Endodermal cell (in vitro differentiated cells): ENCODE results near the gene ZNF569. TPM values are rescaled to one million over a fixed set of nuclear protein-coding genes. Genes with fewer than 3 reads are reported as not detected.

ENCODE experiments used
- DNase-seq: peaks from one replicate; pipeline ENCODE4 v3.0.0-alpha.2; 2017
- H3K27ac ChIP-seq: 2 replicates; pipeline ENCODE4 v1.5.1; 2013; ENCODE audit warnings: mild to moderate bottlenecking, low read depth, low read length, moderate library complexity
- H3K27me3 ChIP-seq: 2 replicates; pipeline ENCODE4 v1.6.1; 2013; ENCODE audit warnings: mild to moderate bottlenecking, low read length, moderate library complexity; ENCODE audit not compliant: insufficient read depth, control insufficient read depth, poor library complexity, severe bottlenecking
- H3K36me3 ChIP-seq: 2 replicates; pipeline ENCODE4 v1.7.0; 2013; ENCODE audit warnings: mild to moderate bottlenecking, low read length, moderate library complexity; ENCODE audit not compliant: control insufficient read depth, insufficient read depth
- H3K4me1 ChIP-seq: one replicate; pipeline ENCODE4 v1.7.0; 2013; ENCODE audit warnings: low read length; ENCODE audit not compliant: control insufficient read depth, insufficient read depth
- H3K4me3 ChIP-seq: 2 replicates; pipeline ENCODE4 v1.5.1; 2013; ENCODE audit warnings: mild to moderate bottlenecking, low read length, moderate library complexity
- H3K9ac ChIP-seq: 2 replicates; pipeline ENCODE4 v1.6.1; 2013; ENCODE audit warnings: mild to moderate bottlenecking, low read length, moderate library complexity; ENCODE audit not compliant: poor library complexity, severe bottlenecking; ENCODE audit errors: extremely low read depth
- H3K9me3 ChIP-seq: 2 replicates; pipeline ENCODE4 v1.6.1; 2013; ENCODE audit warnings: mild to moderate bottlenecking, low read length, moderate library complexity; ENCODE audit not compliant: control insufficient read depth
- H3K27ac Mint-ChIP-seq: 2 replicates; pipeline ENCODE4 v1.8.0; 2020; ENCODE audit warnings: mixed read lengths
- H3K27me3 Mint-ChIP-seq: 2 replicates; pipeline ENCODE4 v1.8.0; 2021; ENCODE audit warnings: mild to moderate bottlenecking, mixed read lengths; ENCODE audit not compliant: insufficient read depth
- H3K36me3 Mint-ChIP-seq: 2 replicates; pipeline ENCODE4 v1.8.0; 2020; ENCODE audit warnings: low read depth, mixed read lengths
- H3K4me1 Mint-ChIP-seq: 2 replicates; pipeline ENCODE4 v1.8.0; 2020; ENCODE audit warnings: mixed read lengths
- H3K4me3 Mint-ChIP-seq: 2 replicates; pipeline ENCODE4 v1.8.0; 2020; ENCODE audit warnings: mild to moderate bottlenecking, moderate library complexity, mixed read lengths
- H3K9me3 Mint-ChIP-seq: 2 replicates; pipeline ENCODE4 v1.8.0; 2020; ENCODE audit warnings: mild to moderate bottlenecking, mixed read lengths
- CTCF ChIP-seq: fragments of 200-600 bp; sonication (generic); conservative IDR thresholded peaks from 2 replicates; pipeline ENCODE4 v1.5.0; 2021; ENCODE audit warnings: antibody characterized with exemption, mild to moderate bottlenecking
- WGBS, 2 experiments: methylation state at CpG; one replicate each; pipeline versions ENCODE4 v1.1.5 to v1.1.7; 2013; ENCODE audit warnings: missing lambda C conversion rate in 2 of 2, mixed read lengths in 1 of 2; ENCODE audit not compliant: insufficient coverage in 1 of 2, insufficient read length in 1 of 2; 5-methylcytosine and 5-hydroxymethylcytosine counted together
- total RNA-seq, 2 donors: library from RNA; stranded (reverse); fragmentation: NEBNext Ultra II Directional in 1 of 2; extraction: Animal tissue kit (Norgen Biotek cat#: 25700) in 1 of 2; gene quantifications; 2 replicates in 1 of 2; 3 replicates in 1 of 2; pipeline ENCODE4 v1.2.1, GENCODE V29; 2021

Gene ZNF569
- total RNA-seq, 2 donors from 2014 or later: 11.3 to 13.7 TPM

- Histone ChIP-seq H3K4me1 (no peaks in the 10 kb centered on the region), H3K9ac (no peak overlapping the region), H3K27ac (no peak overlapping the region), H3K27me3 (no peaks in the 10 kb centered on the region), H3K4me3 (no peak overlapping the region), H3K36me3 (peaks cover 36% of the 10 kb centered on the region), H3K9me3 (peaks cover 53% of the 10 kb centered on the region)
- no peak overlapping the region for H3K4me3 Mint-ChIP-seq
- no peaks in the 10 kb centered on the region for H3K27me3 Mint-ChIP-seq
- H3K36me3 Mint-ChIP-seq: peaks cover 23% of the 10 kb centered on the region
- TF ChIP-seq CTCF: no peak
- H3K27ac Mint-ChIP-seq: no peak overlapping the region
- H3K4me1 Mint-ChIP-seq: peaks cover 13% of the 10 kb centered on the region
- no peak for DNase-seq
- H3K9me3 Mint-ChIP-seq: peaks cover 10% of the 10 kb centered on the region
- WGBS, 2 experiments: 92 to 93% methylated on average over 8 to 9 of the region's 9 CpGs
Measured at GRCh38 chr19:37472165-37472564, 4.9 kb upstream of the ZNF569 start.

GRCh38 chr19:37470216-37470615 lies 3.0 kb upstream of the ZNF569 start:
- H3K9me3 ChIP-seq: peaks cover 41% of the 10 kb centered on the region
- no peaks in the 10 kb centered on the region for H3K27me3 Mint-ChIP-seq
- H3K27me3 ChIP-seq: no peaks in the 10 kb centered on the region
- 80 to 85% methylated on average over 3 to 4 of the region's 4 CpGs for WGBS, 2 experiments
- peak overlapping the region; percentile 98 for H3K4me3 Mint-ChIP-seq
- no peak overlapping the region for H3K27ac Mint-ChIP-seq
- H3K9me3 Mint-ChIP-seq: peaks cover 2% of the 10 kb centered on the region
- no peak for DNase-seq
- TF ChIP-seq CTCF: no peak
- H3K27ac ChIP-seq: no peak overlapping the region
- H3K36me3 Mint-ChIP-seq: peaks cover 4% of the 10 kb centered on the region
- no peaks in the 10 kb centered on the region for H3K4me1 ChIP-seq
- H3K36me3 ChIP-seq: peaks cover 17% of the 10 kb centered on the region
- peak overlapping the region; percentile 93 for H3K4me3 ChIP-seq
- H3K4me1 Mint-ChIP-seq: peaks cover 17% of the 10 kb centered on the region
- no peak overlapping the region for H3K9ac ChIP-seq

- Histone ChIP-seq H3K27me3 (no peaks in the 10 kb centered on the region), H3K4me1 (no peaks in the 10 kb centered on the region), H3K27ac (peak within 1 kb of the TSS; percentile 84), H3K36me3 (peaks cover 25% of the 10 kb centered on the region), H3K9me3 (peaks cover 48% of the 10 kb centered on the region), H3K9ac (peak within 1 kb of the TSS; percentile 64), H3K4me3 (peak within 1 kb of the TSS; percentile 93)
- peaks cover 13% of the 10 kb centered on the region for H3K36me3 Mint-ChIP-seq
- H3K4me1 Mint-ChIP-seq: peaks cover 17% of the 10 kb centered on the region
- H3K27me3 Mint-ChIP-seq: no peaks in the 10 kb centered on the region
- TF ChIP-seq CTCF: peak; percentile 34
- 1% methylated on average over 32 to 63 of the region's 63 CpGs for WGBS, 2 experiments
- H3K9me3 Mint-ChIP-seq: peaks cover 2% of the 10 kb centered on the region
- H3K27ac Mint-ChIP-seq: peak within 1 kb of the TSS; percentile 93
- peak within 1 kb of the TSS; percentile 98 for H3K4me3 Mint-ChIP-seq
- peak; percentile 95 for DNase-seq
Measured at GRCh38 chr19:37468961-37469777, 1.9 kb upstream of the ZNF569 start, which contains the start of gene ZNF570. ZNF570 (plus strand) TSS chr19:37469356; CDS start chr19:37470355, 999 bp downstream.
